GM19025 (cell line): ENCODE results near the gene TXNL1.
"Not testable (repeated sequence)": the region's sequence is repeated elsewhere in the genome, so short reads cannot be mapped to it uniquely, and the experiment has no call there.

Source experiments
- ATAC-seq: cut with Tn5 transposase; IDR thresholded peaks from one replicate; pipeline ENCODE4 v1.9.1; 2021; ENCODE audit warnings: mild to moderate bottlenecking, low read depth, moderate library complexity; ENCODE audit not compliant: unreplicated experiment

Gene TXNL1

DNA sequence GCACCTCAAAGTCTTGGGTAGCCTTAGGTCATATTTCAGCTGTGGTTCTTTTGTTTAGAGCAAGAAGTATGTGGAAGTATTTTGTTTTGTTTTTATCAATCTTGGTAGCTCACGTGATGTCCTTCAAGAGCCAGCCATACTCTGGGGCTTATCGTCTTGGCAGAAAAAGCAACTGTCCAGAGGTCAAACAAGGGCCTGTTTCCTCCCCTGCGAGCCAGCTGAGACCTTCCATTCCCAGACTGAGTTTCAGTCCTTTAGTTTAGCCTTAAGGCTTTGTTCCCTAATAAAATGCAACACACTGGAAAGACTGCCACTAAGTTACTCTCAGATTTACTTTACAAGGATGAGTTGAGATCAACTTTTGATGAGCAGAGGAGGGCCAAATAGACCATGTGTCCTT lies 63.5 kb downstream of the TXNL1 start:
- ATAC-seq: no peak

GRCh38 chr18:56572267-56572666 lies 66.1 kb downstream of the TXNL1 start:
- not testable (repeated sequence) for ATAC-seq

- no peak for ATAC-seq
Measured at GRCh38 chr18:56570978-56571377, 67.4 kb downstream of the TXNL1 start.

- no peak for ATAC-seq
Measured at GRCh38 chr18:56569416-56569815, 69.0 kb downstream of the TXNL1 start.

GRCh38 chr18:56568986-56569385 lies 69.4 kb downstream of the TXNL1 start:
- no peak for ATAC-seq

GRCh38 chr18:56565551-56566345 lies 72.6 kb downstream of the TXNL1 start:
- no peak for ATAC-seq

DNA sequence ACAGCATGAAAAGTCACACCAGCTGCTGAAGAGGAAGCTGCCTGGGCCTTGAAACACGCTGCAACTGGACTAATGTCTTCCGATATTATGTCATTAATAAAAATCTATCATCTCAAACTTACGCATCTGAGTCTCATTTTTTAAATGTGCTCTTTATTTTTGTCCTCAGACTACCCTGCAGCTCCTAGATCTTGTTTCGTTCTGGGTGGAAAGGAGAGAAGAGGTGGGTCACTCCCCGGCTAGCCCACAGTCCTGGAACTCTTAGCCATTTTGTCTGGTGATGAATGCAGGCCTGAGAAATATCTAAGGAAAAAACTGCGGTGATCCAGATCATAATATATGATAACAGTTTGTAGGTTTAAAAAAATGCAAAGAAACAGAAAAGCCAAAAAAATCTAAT lies 73.3 kb downstream of the TXNL1 start:
- no peak for ATAC-seq

DNA sequence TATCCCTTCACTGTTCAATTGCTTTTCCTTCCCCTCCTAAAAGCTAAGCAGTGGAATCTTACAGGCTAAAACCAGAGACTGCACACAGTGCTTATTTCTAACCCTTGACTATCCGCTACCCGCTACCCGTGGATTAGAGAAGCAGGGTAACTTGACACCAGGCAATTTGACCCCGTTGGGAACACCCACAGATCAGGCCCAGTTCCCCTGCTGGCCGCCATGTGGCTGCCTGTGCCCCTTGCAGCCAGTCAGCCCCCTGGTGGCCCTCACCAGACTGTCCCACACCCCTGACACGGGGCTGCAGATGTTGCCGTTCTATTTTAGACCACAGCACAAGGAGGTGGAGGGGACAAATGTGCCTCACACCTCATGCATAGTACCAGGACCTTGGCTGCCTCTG lies 74.8 kb downstream of the TXNL1 start:
- ATAC-seq: no peak

- ATAC-seq: no peak
Measured at GRCh38 chr18:56562479-56562878, 75.9 kb downstream of the TXNL1 start.

DNA sequence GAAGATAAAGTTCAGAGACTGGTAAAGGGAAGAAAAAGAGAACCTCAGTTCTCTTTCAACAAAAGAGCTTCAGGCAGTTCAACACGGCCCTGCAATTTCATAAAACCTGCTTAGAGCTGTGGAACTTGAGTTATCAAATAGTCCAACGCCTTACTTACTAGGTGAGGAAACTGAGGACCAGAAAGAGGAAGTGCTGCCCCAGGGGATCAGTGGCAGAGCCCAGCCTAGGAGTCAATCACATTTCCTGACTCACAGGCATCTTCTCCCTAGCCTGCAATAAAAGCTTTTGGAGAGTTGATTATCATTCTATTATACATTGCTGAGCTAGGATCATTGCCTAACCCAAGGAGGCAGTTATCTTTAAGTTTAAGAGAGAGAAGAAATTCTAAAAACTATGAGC lies 77.4 kb downstream of the TXNL1 start:
- ATAC-seq: no peak

- no peak for ATAC-seq
Measured at GRCh38 chr18:56559044-56559443, 79.3 kb downstream of the TXNL1 start.

DNA sequence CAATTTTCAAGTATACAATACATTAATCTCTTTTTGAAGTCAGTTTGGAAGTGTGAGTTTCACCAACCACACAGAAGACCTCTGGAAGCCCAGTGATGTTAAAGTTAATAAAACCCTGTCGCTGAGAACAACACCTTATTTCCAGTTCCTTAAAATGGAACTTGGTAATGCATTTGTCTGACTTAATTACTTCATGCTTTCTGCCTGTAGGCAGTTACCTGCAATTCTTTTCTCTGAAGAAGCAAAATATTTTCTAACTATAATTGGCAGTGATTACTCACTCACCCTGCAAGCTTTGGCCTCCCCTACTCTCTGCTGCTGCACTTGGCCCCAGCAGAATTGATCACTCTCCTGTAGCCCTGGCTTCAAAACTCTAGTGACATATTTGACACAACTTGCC lies 81.5 kb downstream of the TXNL1 start:
- ATAC-seq: no peak

DNA sequence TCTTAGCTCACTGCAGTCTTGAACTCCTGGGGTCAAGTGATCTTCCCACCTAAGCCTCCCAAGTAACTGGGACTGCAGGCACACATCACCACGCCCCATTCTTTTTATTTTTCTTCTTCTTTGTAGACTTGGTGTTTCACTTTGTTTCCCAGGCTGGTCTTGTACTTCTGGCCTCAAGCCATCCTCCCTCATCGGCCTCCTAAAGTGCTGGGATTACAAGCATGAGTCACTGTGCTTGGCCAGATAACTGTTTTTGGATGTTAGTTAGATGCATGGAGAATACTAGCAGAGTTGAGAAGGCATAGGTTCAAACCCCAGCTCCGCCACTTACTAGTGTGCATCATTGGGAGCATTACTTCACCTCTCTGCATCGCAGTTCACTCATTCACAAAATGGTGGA lies 88.3 kb downstream of the TXNL1 start:
- no peak for ATAC-seq
